C4-2B (cell line): ENCODE measurements around the gene CDK5RAP1.

ENCODE experiments used
- ZFX ChIP-seq: fragments of 450-650 bp; IDR thresholded peaks from 2 replicates; pipeline ENCODE4 v1.6.1; 2017
- TF ChIP-seq, protein P1 (sequence below): fragments of 450-650 bp; conservative IDR thresholded peaks from 2 replicates; pipeline ENCODE4 v1.5.1; 2017; ENCODE audit warnings: mild to moderate bottlenecking

DNA sequence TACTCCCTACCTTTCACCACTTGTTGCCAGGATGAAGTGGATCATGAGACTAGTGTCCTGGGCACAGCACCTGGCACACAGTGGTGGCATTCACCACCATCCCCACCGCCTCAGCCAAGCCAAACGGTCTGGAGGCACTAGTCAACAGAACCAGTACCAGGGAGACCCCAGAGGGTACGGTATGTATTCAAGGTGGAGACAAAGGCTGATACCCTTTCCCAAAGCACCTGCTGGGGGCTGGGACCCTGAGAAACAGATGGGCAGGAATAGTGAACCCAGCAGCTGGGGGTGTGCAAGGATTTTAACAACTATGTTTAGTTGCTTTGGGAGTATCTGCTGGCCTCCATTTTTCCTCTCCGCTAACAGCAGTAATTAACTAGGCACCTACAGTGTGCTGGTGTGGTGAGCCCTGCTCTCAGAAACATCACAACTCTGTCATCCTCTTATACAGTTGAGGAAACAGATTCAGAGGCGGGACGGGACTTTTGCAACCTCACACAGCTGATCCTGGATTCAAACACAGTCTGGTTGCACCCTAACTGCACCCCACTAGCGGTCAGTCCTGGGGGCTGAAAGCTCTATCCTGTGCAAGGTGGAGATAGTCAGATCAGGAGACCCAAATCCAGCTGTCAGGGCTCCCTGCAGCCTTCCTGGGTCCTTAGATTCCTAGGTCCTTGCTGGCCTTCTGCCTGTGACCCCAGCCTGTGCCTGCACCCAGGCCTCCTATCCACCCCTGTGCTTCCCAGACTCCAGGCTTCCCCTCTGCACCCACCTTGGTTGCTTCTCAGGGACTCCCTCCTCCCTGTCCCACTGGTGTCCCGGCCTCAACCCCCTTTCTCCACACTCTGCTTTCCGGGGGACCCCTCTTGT, 41.1 kb upstream of the CDK5RAP1 start:
- TF ChIP-seq, protein P1, sequence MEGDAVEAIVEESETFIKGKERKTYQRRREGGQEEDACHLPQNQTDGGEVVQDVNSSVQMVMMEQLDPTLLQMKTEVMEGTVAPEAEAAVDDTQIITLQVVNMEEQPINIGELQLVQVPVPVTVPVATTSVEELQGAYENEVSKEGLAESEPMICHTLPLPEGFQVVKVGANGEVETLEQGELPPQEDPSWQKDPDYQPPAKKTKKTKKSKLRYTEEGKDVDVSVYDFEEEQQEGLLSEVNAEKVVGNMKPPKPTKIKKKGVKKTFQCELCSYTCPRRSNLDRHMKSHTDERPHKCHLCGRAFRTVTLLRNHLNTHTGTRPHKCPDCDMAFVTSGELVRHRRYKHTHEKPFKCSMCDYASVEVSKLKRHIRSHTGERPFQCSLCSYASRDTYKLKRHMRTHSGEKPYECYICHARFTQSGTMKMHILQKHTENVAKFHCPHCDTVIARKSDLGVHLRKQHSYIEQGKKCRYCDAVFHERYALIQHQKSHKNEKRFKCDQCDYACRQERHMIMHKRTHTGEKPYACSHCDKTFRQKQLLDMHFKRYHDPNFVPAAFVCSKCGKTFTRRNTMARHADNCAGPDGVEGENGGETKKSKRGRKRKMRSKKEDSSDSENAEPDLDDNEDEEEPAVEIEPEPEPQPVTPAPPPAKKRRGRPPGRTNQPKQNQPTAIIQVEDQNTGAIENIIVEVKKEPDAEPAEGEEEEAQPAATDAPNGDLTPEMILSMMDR = no peak
- TF ChIP-seq ZFX = no peak
